HepG2 (cell line): Measurements from ENCODE around the gene CTNNA3. TPM values are rescaled to one million over a fixed set of nuclear protein-coding genes. Genes with fewer than 3 reads are reported as not detected.

ENCODE experiments used
- ATAC-seq: fragments of 200-7000 bp; cut with Tn5 transposase; 3 replicates; pipeline ENCODE4 v1.9.1; 2020; ENCODE audit warnings: mild to moderate bottlenecking, moderate library complexity
- BruUV-seq: library from RNA; stranded (reverse); fragments of 400-500 nt; replicated peaks from 2 replicates; lab custom pipeline; 2021; lab: Mats Ljungman, UMichigan
- CTCF ChIA-PET: fragments of 300-600 bp; formaldehyde crosslinking; extraction: SDS; loops from one replicate; lab custom pipeline; 2021; ENCODE audit warnings: low total read pairs, inconsistent platforms, low intra/inter-chr PET ratio; lab: Yijun Ruan, JAX
- POLR2A ChIA-PET: fragments of 350-600 bp; sonication (Branson Sonifier 250); formaldehyde crosslinking; loops from one replicate; lab custom pipeline; 2020; ENCODE audit warnings: antibody characterized with exemption, inconsistent platforms; lab: Yijun Ruan, JAX
- DNase-seq: peaks from one replicate; pipeline ENCODE4 v3.0.0-alpha.2; 2015; ENCODE audit warnings: low spot score
- FAIRE-seq: peaks from 3 replicates; lab custom pipeline; 2011; peaks lifted over from hg19 to GRCh38; lab: Jason Lieb, UNC
- H2AFZ ChIP-seq: one replicate; pipeline ENCODE4 v1.6.1; 2011; ENCODE audit warnings: low read length, inconsistent platforms
- H3K27ac ChIP-seq: fragments of 300-600 bp; 3 replicates; pipeline ENCODE4 v1.8.0; 2011; ENCODE audit warnings: mixed run types, mild to moderate bottlenecking, mixed read lengths, low read length, inconsistent platforms; ENCODE audit not compliant: insufficient read depth; ENCODE audit errors: extremely low read length
- H3K27me3 ChIP-seq, 2 experiments: fragments of 200-600 bp in 1 of 2; 2 replicates in 1 of 2; 3 replicates in 1 of 2; pipeline versions ENCODE4 v1.6.0 to v1.8.0; 2011; ENCODE audit warnings: low read length in 2 of 2, mild to moderate bottlenecking in 2 of 2, moderate library complexity in 2 of 2, inconsistent platforms in 1 of 2; ENCODE audit not compliant: insufficient read depth in 2 of 2, control insufficient read depth in 1 of 2
- H3K36me3 ChIP-seq, 2 experiments: fragments of 200-600 bp in 1 of 2; replicated peaks in 1 of 2; 2 replicates in 1 of 2; 3 replicates in 1 of 2; pipeline versions ENCODE4 v1.5.1 to v1.8.0; 2011; ENCODE audit warnings: low read length in 2 of 2, inconsistent platforms in 1 of 2; ENCODE audit not compliant: insufficient read depth in 2 of 2, control insufficient read depth in 1 of 2
- H3K4me1 ChIP-seq: 2 replicates; pipeline ENCODE4 v1.5.1; 2012; ENCODE audit warnings: low read length, inconsistent platforms; ENCODE audit not compliant: insufficient read depth
- H3K4me2 ChIP-seq: 2 replicates; pipeline ENCODE4 v1.6.0; 2011; ENCODE audit warnings: low read depth, low read length, inconsistent platforms
- H3K4me3 ChIP-seq, 3 experiments: fragments of 200-600 bp in 1 of 3; sonication (generic), shearing (Covaris generic) in 1 of 3; replicated peaks in 1 of 3; 2 replicates each; pipeline ENCODE4 v1.5.1; 2011 to 2016; ENCODE audit warnings: low read length in 3 of 3, inconsistent platforms in 2 of 3, low read depth in 2 of 3, mild to moderate bottlenecking in 2 of 3, control low read depth in 1 of 3, mixed read lengths in 1 of 3; ENCODE audit not compliant: insufficient read depth in 1 of 3
- H3K79me2 ChIP-seq: one replicate; pipeline ENCODE4 v1.6.1; 2011; ENCODE audit warnings: low read length, inconsistent platforms; ENCODE audit not compliant: insufficient read depth
- H3K9ac ChIP-seq: 2 replicates; pipeline ENCODE4 v1.6.0; 2011; ENCODE audit warnings: mild to moderate bottlenecking, low read depth, low read length, inconsistent platforms; ENCODE audit not compliant: insufficient read depth
- H3K9me3 ChIP-seq: 2 replicates; pipeline ENCODE4 v1.5.1; 2012; ENCODE audit warnings: mild to moderate bottlenecking, low read length
- H4K20me1 ChIP-seq: 2 replicates; pipeline ENCODE4 v1.6.0; 2011; ENCODE audit warnings: inconsistent platforms, mild to moderate bottlenecking, low read length, moderate library complexity; ENCODE audit not compliant: insufficient read depth
- CBFB ChIP-seq: sonication (generic); formaldehyde crosslinking; IDR thresholded peaks from 2 replicates; pipeline ENCODE4 v1.4.0; 2020; ENCODE audit warnings: missing genetic modification reagents
- HMG20A ChIP-seq: IDR thresholded peaks from 2 replicates; pipeline ENCODE4 v1.6.1; 2016; ENCODE audit warnings: borderline replicate concordance
- HOXD1 ChIP-seq: sonication (generic); formaldehyde crosslinking; IDR thresholded peaks from 2 replicates; pipeline ENCODE4 v1.5.0; 2020; ENCODE audit warnings: missing genetic modification reagents
- MYC ChIP-seq: sonication (generic); formaldehyde crosslinking; IDR thresholded peaks from 2 replicates; pipeline ENCODE4 v1.9.0; 2021; ENCODE audit warnings: missing genetic modification reagents, borderline replicate concordance
- PBX3 ChIP-seq: sonication (generic); formaldehyde crosslinking; IDR thresholded peaks from 2 replicates; pipeline ENCODE4 v1.8.1; 2023; ENCODE audit warnings: missing genetic modification reagents, inconsistent platforms, borderline replicate concordance
- SAFB2 ChIP-seq: sonication (generic); formaldehyde crosslinking; IDR thresholded peaks from 2 replicates; pipeline ENCODE4 v1.5.1; 2020; ENCODE audit warnings: missing genetic modification reagents, low read depth, mild to moderate bottlenecking, borderline replicate concordance
- SIX1 ChIP-seq: sonication (generic); formaldehyde crosslinking; IDR thresholded peaks from 2 replicates; pipeline ENCODE4 v1.4.0; 2020; ENCODE audit warnings: missing genetic modification reagents, borderline replicate concordance
- STAT6 ChIP-seq: sonication (generic); formaldehyde crosslinking; IDR thresholded peaks from 2 replicates; pipeline ENCODE4 v1.4.0; 2020; ENCODE audit warnings: missing genetic modification reagents, mild to moderate bottlenecking, borderline replicate concordance
- TFDP1 ChIP-seq: IDR thresholded peaks from 2 replicates; pipeline ENCODE4 v1.6.1; 2016; ENCODE audit warnings: missing compliant biosample characterization, missing genetic modification reagents, borderline replicate concordance
- ZMYM3 ChIP-seq: sonication (generic); formaldehyde crosslinking; IDR thresholded peaks from 2 replicates; pipeline ENCODE4 v1.5.1; 2020; ENCODE audit warnings: mild to moderate bottlenecking, missing genetic modification reagents
- ZNF382 ChIP-seq: sonication (generic); formaldehyde crosslinking; IDR thresholded peaks from 2 replicates; pipeline ENCODE4 v1.5.0; 2020; ENCODE audit warnings: missing genetic modification reagents, mild to moderate bottlenecking, borderline replicate concordance
- ZNF780A ChIP-seq: sonication (generic); formaldehyde crosslinking; IDR thresholded peaks from 2 replicates; pipeline ENCODE4 v1.8.0; 2022; ENCODE audit warnings: mild to moderate bottlenecking, missing genetic modification reagents, moderate library complexity
- WGBS: methylation state at CpG from one replicate; pipeline ENCODE4 v1.1.6; 2017; ENCODE audit warnings: low lambda C conversion rate; 5-methylcytosine and 5-hydroxymethylcytosine counted together
- in situ Hi-C: cut with HindIII; loops from 2 replicates; pipeline ENCODE4 v1.10.0; 2017; ENCODE audit warnings: low pct_unique_long_range_greater_than_20kb; ENCODE audit not compliant: extremely low pct_ligation_motif_present
- intact Hi-C: fragments of 100-400 bp; cut with micrococcal nuclease; formaldehyde crosslinking; loops from one replicate; pipeline ENCODE4 v1.10.0; 2022; ENCODE audit not compliant: unreplicated experiment
- polyA plus RNA-seq, 8 experiments: library from polyadenylated mRNA; depleted of rRNA in 3 of 8; stranded (reverse) in 7 of 8; unstranded in 1 of 8; fragments of >200 nt; fragmentation: Illumina TruSeq in 4 of 8; extraction: Trizol in 4 of 8; gene quantifications; 2 replicates each; pipeline versions ENCODE4 v1.2.1 to v1.2.3, GENCODE V29; 2011 to 2016; ENCODE audit warnings: low read depth in 4 of 8, missing spikeins in 1 of 8, mixed read lengths in 1 of 8; ENCODE audit not compliant: insufficient read depth in 1 of 8
- total RNA-seq, 5 experiments: library from RNA; depleted of rRNA; stranded (reverse); fragments of >200 nt; fragmentation: Illumina TruSeq; extraction: Trizol; gene quantifications; 2 replicates each; pipeline ENCODE4 v1.2.3, GENCODE V29; 2016; ENCODE audit warnings: low read depth in 1 of 5

The CTNNA3 gene
- total and polyA plus RNA-seq, 2 of the 13 experiments (the other 11 are each of a cell fraction or from before 2014, with no cell fraction given) = not detected

- no peak for TF ChIP-seq ZNF382 (CRISPR knock-in tag)
These were observed 1374.0 kb downstream of the CTNNA3 start (continued) for GRCh38 chr10:66321723-66322665.

GRCh38 chr10:66318761-66319160 lies 1377.2 kb downstream of the CTNNA3 start:
- no peak for FAIRE-seq
- Histone ChIP-seq H3K9me3 (no peaks in the 10 kb centered on the region), H3K79me2 (no peaks in the 10 kb centered on the region), H3K27me3 (no peaks in the 10 kb centered on the region), H4K20me1 (no peaks in the 10 kb centered on the region), H3K36me3 (no peaks in the 10 kb centered on the region)
- BruUV-seq = no TSS peak
- DNase-seq = no peak
- CTCF ChIA-PET = no interaction called here
- TF ChIP-seq HMG20A (CRISPR knock-in tag) (no peak), ZNF780A (no peak), MYC (CRISPR knock-in tag) (no peak), STAT6 (CRISPR knock-in tag) (no peak), SAFB2 (CRISPR knock-in tag) (no peak), HOXD1 (CRISPR knock-in tag) (no peak), TFDP1 (no peak), ZMYM3 (no peak), CBFB (CRISPR knock-in tag) (no peak), SIX1 (CRISPR knock-in tag) (no peak), PBX3 (CRISPR knock-in tag) (no peak)
- TF ChIP-seq, all 625 proteins: peak for 0
- WGBS = 30% methylated on average over 3 of the region's 3 CpGs
- POLR2A ChIA-PET = no interaction called here
- no peak overlapping the region for H3K4me2 ChIP-seq
- H3K4me3 ChIP-seq = no peak overlapping the region
- in situ Hi-C loops (no loop called here), intact Hi-C loops (no loop called here)
- H3K27ac ChIP-seq = no peak overlapping the region
- H2AFZ ChIP-seq = no peak overlapping the region
- peaks cover 9% of the 10 kb centered on the region for H3K4me1 ChIP-seq
- H3K9ac ChIP-seq = no peak overlapping the region
- no peak for ATAC-seq
